LNCaP clone FGC (cell line): ENCODE results near the gene PARN.

Source experiments
- DNase-seq: peaks from one replicate; pipeline ENCODE4 v3.0.0-alpha.2; 2011; ENCODE audit warnings: low read depth
- H3K4me3 ChIP-seq: 2 replicates; pipeline ENCODE4 v1.5.1; 2011; ENCODE audit warnings: mild to moderate bottlenecking, low read depth, low read length, control low read depth
- CTCF ChIP-seq: IDR thresholded peaks from 2 replicates; pipeline ENCODE4 v1.5.1; 2012; ENCODE audit warnings: mild to moderate bottlenecking; ENCODE audit not compliant: control insufficient read depth, insufficient read depth; ENCODE audit errors: extremely low read depth

Gene PARN

DNA sequence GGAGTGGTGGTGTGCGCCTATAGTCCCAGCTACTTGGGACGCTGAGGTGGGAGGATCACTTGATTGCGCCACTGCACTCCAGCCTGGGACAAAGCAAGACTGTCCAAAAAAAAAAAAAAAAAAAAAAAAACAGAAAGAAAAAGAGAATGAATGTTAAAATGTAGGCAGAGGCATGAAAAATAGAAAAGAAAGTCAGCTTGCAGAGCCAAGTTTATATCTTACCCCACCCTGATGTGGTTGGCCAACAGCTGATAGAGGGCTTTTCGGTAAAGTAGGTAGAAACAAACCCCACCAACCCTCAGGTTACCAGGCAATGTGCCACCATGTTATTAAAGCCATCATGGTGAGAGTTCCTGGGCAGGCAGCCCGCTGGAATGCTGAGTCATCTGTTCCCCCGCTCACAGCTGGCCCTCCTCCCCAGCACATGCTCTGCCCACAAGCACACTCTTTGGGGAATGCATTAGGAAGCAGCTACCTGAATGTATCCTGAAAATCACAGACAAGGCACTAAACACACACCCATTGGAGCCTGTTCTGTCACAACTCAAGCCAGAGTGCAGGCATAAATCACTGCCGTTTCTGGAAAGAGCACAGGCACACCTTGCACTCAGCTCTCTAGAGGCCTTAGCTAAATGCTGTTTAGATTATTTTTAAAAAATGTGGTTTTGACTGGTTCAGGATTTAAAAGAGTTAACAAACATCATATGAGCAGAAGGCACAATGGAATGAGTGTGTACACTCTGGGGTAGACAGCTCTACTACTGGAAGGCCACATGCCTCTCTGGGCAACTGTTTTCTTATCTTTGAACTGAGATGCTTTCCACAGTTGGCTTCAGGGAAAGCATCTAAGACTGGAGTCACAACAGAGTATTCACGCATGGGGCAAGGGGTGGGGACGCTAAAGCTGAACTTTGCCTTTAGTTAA lies 128.5 kb downstream of the PARN start:
- DNase-seq, result peak; percentile 80
- TF ChIP-seq CTCF, result no peak
- no peak overlapping the region for H3K4me3 ChIP-seq

DNA sequence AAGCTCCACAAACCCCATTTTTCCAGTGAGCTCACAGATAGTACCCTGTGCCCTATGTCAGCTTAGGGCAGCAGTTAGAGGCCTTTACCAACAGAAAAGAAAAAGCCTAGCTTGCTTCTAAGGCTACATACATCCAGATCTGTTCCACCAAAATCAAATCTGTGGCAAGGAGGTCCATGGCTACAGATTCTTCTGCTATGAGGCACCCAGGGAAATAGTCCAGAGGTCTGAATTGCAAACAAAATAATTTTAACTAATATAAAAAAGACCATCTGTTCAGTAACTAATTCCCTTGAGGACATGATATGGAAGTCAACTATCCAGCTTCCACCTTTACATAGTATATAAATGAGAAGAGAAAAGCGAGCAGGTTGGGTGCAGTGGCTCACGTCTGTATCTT lies 129.3 kb downstream of the PARN start:
- TF ChIP-seq CTCF, result no peak
- DNase-seq, result no peak
- no peak overlapping the region for H3K4me3 ChIP-seq

GRCh38 chr16:14499110-14499509 lies 130.9 kb downstream of the PARN start:
- H3K4me3 ChIP-seq, result no peak overlapping the region
- TF ChIP-seq CTCF, result no peak
- DNase-seq, result no peak

DNA sequence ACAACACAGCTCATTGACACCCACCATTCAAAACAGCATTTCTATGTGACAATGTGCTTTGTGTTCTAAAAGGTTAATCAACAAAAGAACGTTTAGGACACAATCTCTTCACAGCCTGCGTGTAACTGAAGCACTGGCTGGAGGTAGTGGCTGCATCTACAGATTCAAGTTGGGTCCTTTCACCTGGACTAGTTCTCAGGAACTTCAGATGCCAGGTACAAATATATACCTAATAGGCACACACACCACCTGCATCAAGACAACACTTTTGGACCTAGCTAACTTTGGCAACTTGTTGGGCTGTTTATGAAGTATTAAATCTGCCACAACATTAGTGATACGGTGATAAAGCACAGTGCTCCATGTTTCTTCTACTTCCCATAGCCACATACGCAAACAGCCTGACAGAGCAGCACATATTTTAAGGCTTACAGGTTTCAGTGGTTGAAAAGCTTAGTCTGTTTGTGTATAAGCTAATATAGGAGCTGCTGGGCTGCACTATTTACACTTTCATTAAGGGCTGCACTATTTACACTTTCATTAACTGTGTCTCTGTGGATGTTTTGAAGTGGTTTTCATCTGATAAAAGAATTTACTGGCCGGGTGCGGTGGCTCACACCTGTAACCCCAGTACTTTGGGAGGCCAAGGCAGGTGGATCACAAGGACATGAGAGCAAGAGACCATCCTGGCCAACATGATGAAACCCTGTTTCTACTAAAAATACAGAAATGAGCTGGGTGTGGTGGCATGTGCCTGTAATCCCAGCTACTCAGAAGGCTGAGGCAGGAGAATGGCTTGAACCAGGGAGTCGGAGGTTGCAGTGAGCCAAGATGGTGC lies 132.6 kb downstream of the PARN start:
- TF ChIP-seq CTCF, result no peak
- DNase-seq, result no peak
- H3K4me3 ChIP-seq, result no peak overlapping the region

GRCh38 chr16:14496786-14497185 lies 133.3 kb downstream of the PARN start:
- TF ChIP-seq CTCF, result no peak
- DNase-seq, result no peak

DNA sequence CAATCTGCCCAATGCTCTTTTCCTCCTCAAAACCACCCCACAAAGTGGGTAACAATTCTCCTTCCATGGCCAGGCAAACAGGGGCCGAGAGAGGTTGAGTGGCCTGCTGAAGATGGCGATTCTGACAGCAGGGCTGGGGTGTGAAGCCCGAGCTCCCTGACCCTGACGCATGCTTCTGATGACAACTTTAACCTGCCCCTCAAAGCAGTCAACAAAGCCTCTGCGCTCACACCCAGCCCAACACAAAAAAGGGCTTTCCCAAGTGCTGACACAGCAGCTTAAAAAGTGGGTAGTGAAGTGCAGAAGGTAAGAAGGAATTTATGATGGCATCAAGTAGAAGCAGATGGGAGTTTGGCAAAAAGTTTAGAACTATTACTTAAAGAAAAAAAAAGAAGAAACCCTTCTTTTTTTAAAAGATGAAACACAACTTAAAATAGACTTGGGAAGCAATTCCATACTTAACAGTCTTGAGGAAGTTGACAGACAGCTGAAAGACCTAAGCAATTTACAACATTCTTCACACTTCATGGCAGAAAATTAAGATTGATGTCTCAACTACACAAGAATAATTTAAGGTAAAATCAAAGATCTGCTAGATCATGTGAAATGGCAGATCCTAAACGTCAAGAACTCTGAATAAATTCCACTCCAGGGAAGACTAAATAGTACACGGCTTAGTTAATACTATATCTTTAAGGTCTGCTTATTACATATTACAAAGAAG lies 133.9 kb downstream of the PARN start:
- no peak for TF ChIP-seq CTCF
- H3K4me3 ChIP-seq, result no peak overlapping the region
- no peak for DNase-seq

More at GRCh38 chr16:14496786-14497185, 133.3 kb downstream of the PARN start:
- no peak overlapping the region for H3K4me3 ChIP-seq
